Sigmoid colon (tissue), 7 donors: ENCODE results near the gene SMPD4. TPM values are rescaled to one million over a fixed set of nuclear protein-coding genes. Genes with fewer than 3 reads are reported as not detected.
A peak's percentile ranks its signal among the peaks of the same experiment; 100 is the strongest.
"Not testable (repeated sequence)": the region's sequence is repeated elsewhere in the genome, so short reads cannot be mapped to it uniquely, and the experiment has no call there.

ENCODE experiments used
- DNase-seq: peaks from one replicate; pipeline ENCODE4 v3.0.0-alpha.2; 2019
- H3K27ac ChIP-seq, 4 donors: fragments of 200-600 bp; sonication (generic); one replicate each; pipeline ENCODE4 v1.5.1; 2016 to 2019; ENCODE audit warnings: mild to moderate bottlenecking in 1 of 4
- H3K27me3 ChIP-seq, 3 donors: fragments of 200-600 bp; sonication (generic); one replicate each; pipeline ENCODE4 v1.5.1; 2019; ENCODE audit warnings: mild to moderate bottlenecking in 1 of 3
- H3K36me3 ChIP-seq, 4 donors: fragments of 200-600 bp; sonication (generic); one replicate each; pipeline ENCODE4 v1.5.1; 2016 to 2019
- H3K4me1 ChIP-seq, 4 donors: fragments of 200-600 bp; sonication (generic); one replicate each; pipeline ENCODE4 v1.5.1; 2017 to 2019
- H3K4me3 ChIP-seq, 4 donors: fragments of 200-600 bp; sonication (generic); one replicate each; pipeline ENCODE4 v1.5.1; 2017 to 2019; ENCODE audit warnings: mild to moderate bottlenecking in 2 of 4, moderate library complexity in 1 of 4
- H3K9me3 ChIP-seq, 4 donors: fragments of 200-600 bp in 3 of 4; sonication (generic) in 3 of 4; one replicate each; pipeline versions ENCODE4 v1.5.1 to v1.6.1; 2013 to 2019
- EP300 ChIP-seq, 4 donors: sonication (generic); formaldehyde crosslinking; IDR thresholded peaks; one replicate each; pipeline ENCODE4 v1.6.1; 2017; ENCODE audit warnings: antibody characterized with exemption in 4 of 4
- POLR2A ChIP-seq, 2 donors: fragments of 450-650 bp; IDR thresholded peaks; one replicate each; pipeline ENCODE4 v1.6.1; 2016; ENCODE audit warnings: antibody characterized with exemption in 2 of 2, mild to moderate bottlenecking in 2 of 2, moderate library complexity in 2 of 2
- POLR2AphosphoS5 ChIP-seq, 4 donors: sonication (generic); formaldehyde crosslinking; IDR thresholded peaks; one replicate each; pipeline ENCODE4 v1.6.1; 2017; ENCODE audit warnings: antibody characterized with exemption in 4 of 4
- WGBS, 2 donors: extraction: QIAGEN DNeasy Blood & Tissue Kit; methylation state at CpG; one replicate each; pipeline ENCODE4 v1.1.7; 2013; 5-methylcytosine and 5-hydroxymethylcytosine counted together
- intact Hi-C: fragments of 100-400 bp; cut with DNase I; formaldehyde crosslinking; loops from one replicate; pipeline ENCODE4 v1.15.1; 2023
- polyA plus RNA-seq, 3 donors: library from polyadenylated mRNA; stranded (reverse); fragments of 200-250 nt; gene quantifications; one replicate each; pipeline ENCODE4 v1.2.3, GENCODE V29; 2013
- total RNA-seq, 4 donors: library from RNA; depleted of rRNA; stranded (reverse); fragments of >200 nt; gene quantifications; one replicate each; pipeline ENCODE4 v1.1.0, GENCODE V29; 2016
- TF ChIP-seq, protein P1 (sequence below), 4 experiments: fragments of 450-650 bp in 3 of 4; fragments of 200-600 bp in 1 of 4; IDR thresholded peaks; one replicate each; pipeline ENCODE4 v1.5.1; 2016 to 2019; ENCODE audit warnings: antibody characterized with exemption in 4 of 4, mild to moderate bottlenecking in 3 of 4, moderate library complexity in 2 of 4
- donor health status: healthy with polysubstance abuse.
- donor health status: Bipolar disorder and iron deficiency.
- donor health status: healthy.

SMPD4 gene
- total and polyA plus RNA-seq, 7 donors: 12.3 to 47.9 (median 22.8) TPM

DNA sequence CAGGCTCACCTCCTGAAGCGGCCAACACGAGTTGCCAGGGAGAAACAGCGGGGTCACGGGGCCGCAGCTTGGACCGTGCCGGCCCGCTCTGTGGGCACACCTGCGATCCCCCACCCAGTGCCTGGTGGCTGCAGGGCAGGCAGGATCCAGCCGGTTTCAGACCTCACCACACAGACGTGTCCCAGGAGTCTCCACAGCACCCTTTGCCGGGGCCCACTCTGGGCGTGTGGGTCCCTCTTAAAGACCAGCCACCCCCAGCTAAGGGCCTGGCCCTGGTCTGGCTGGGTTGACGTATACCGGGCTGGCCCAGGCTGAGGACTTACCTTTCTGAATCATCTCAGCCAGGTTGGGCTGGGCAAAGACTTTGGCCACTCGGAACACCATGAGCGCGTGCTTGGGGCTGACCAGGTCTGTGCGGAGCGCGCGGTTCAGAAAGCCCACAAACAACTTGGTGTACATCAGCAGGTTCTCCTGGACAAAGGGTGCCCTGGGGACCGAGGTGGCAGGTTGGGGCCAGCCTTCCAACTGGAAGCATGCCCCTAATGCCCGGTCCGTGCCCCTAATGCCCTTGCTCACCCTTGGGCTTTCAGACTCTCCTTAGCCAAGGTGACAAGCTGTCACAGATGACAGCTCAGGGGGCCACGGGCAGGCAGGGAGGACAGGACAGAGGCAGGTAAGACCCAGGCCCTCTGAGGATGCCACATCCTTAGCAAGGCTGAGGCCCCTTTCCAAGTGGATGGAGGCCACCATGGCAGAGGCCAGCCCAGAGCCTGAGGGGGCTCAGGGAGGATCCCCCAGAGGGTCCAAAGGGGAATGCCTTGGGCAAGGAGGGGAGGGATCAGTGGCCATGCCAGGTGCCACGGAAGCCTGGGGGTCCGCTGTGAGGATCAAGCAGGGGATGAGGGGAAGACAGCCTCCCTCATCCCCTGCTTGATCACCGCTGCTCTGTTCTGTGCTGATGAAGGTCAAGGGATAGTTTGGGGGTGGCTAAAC lies 26.3 kb downstream of the SMPD4 start:
- 96% methylated on average over 29 of the region's 29 CpGs for WGBS, 2 donors

DNA sequence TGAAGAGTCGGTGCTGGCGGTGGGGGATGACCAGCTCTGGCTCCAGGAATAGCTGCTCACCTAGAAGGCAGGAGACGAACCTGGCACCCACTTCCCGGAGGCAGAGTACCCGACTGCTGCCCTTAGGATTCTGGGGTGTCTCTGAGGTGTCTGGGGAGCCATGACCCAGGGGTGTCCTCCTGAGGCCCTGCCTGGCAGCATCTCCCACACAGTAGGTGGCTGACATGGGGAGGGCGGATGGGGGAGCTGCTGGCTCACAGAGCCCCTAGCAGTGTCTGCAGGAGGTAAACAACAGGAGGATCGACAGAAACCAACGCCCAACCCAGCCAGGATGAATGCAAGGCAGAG lies 27.0 kb downstream of the SMPD4 start:
- WGBS, 2 donors: 91 to 95% methylated on average over 8 of the region's 8 CpGs
- H3K4me1 ChIP-seq, H3K9me3 ChIP-seq, H3K27me3 ChIP-seq, DNase-seq, H3K27ac ChIP-seq, H3K4me3 ChIP-seq, intact Hi-C loops: not testable (repeated sequence)
- H3K36me3 ChIP-seq: peaks cover 0 to 44% (median 14%) of the 10 kb centered on the region in 4 donors

More for the DNA sequence above, 26.3 kb downstream of the SMPD4 start:
- intact Hi-C loops: no loop called here
- Histone ChIP-seq H3K9me3 (no peaks in the 10 kb centered on the region), H3K27ac (no peak overlapping the region), H3K4me3 (no peak overlapping the region), H3K27me3 (no peaks in the 10 kb centered on the region), H3K4me1 (no peaks in the 10 kb centered on the region), H3K36me3 (peaks cover 0 to 50% (median 14%) of the 10 kb centered on the region in 4 donors)
- DNase-seq: no peak
- TF ChIP-seq POLR2A (IDR thresholded peaks at IDR 0.05) (no peak), EP300 (IDR thresholded peaks at IDR 0.05) (no peak), POLR2AphosphoS5 (IDR thresholded peaks at IDR 0.05) (no peak)
- TF ChIP-seq, protein P1, sequence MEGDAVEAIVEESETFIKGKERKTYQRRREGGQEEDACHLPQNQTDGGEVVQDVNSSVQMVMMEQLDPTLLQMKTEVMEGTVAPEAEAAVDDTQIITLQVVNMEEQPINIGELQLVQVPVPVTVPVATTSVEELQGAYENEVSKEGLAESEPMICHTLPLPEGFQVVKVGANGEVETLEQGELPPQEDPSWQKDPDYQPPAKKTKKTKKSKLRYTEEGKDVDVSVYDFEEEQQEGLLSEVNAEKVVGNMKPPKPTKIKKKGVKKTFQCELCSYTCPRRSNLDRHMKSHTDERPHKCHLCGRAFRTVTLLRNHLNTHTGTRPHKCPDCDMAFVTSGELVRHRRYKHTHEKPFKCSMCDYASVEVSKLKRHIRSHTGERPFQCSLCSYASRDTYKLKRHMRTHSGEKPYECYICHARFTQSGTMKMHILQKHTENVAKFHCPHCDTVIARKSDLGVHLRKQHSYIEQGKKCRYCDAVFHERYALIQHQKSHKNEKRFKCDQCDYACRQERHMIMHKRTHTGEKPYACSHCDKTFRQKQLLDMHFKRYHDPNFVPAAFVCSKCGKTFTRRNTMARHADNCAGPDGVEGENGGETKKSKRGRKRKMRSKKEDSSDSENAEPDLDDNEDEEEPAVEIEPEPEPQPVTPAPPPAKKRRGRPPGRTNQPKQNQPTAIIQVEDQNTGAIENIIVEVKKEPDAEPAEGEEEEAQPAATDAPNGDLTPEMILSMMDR (IDR thresholded peaks at IDR 0.05): no peak

- intact Hi-C loops, H3K9me3 ChIP-seq, DNase-seq, H3K27me3 ChIP-seq, H3K4me1 ChIP-seq, H3K27ac ChIP-seq, H3K4me3 ChIP-seq: not testable (repeated sequence)
- 93% methylated on average over 23 of the region's 23 CpGs for WGBS, 2 donors
- H3K36me3 ChIP-seq: peaks cover 0 to 38% (median 14%) of the 10 kb centered on the region in 4 donors
Measured at GRCh38 chr2:130153721-130154422, 27.5 kb downstream of the SMPD4 start.

DNA sequence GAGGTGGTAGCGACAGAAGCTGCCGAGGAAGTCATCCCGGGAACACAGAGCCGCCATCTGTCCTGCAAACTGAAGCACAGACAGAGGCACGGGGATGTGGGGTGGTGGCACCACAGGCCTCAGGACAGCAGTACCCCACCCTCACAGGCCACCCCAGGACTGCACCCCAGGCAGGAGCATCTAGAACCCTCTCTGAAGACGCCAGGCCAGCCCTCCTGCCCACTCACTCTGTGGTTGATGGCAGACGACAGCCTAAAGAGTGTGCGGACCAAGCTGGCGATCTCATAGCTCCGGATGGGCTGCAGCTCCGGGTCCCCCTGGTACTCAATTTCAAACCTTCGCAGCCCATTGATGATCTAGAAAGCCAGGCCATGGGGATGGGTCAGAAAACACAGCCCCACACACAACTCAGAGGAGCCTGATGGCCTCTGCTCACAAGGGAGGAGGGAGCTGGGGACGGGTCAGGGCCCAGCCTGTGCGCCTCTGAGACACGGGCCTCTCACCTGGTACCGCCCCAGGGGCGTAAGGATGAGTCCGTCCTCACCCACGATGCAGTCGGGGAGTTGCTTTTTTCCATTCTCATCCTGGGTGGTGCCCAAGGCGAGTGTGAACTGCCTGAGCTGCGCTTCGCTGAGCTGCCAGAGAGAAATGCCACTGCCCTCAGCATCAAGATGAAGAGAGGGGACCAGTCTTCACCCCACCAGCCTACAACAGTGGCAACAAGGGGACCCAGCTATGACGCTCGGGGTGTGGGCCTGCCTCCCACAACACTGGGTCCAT lies 28.4 kb downstream of the SMPD4 start:
- H3K4me1 ChIP-seq: no peaks in the 10 kb centered on the region
- peaks cover 0 to 33% (median 14%) of the 10 kb centered on the region in 4 donors for H3K36me3 ChIP-seq
- 92 to 95% methylated on average over 25 of the region's 25 CpGs for WGBS, 2 donors
- H3K27me3 ChIP-seq: no peaks in the 10 kb centered on the region
- intact Hi-C loops: no loop called here
- no peak overlapping the region for H3K27ac ChIP-seq
- TF ChIP-seq POLR2AphosphoS5 (IDR thresholded peaks at IDR 0.05) (no peak), POLR2A (IDR thresholded peaks at IDR 0.05) (no peak)
- no peak overlapping the region for H3K4me3 ChIP-seq
- no peaks in the 10 kb centered on the region for H3K9me3 ChIP-seq
- DNase-seq: no peak

- H3K9me3 ChIP-seq, H3K4me1 ChIP-seq, H3K27me3 ChIP-seq, H3K4me3 ChIP-seq, H3K27ac ChIP-seq, intact Hi-C loops: not testable (repeated sequence)
- DNase-seq: peak; percentile 30
- H3K36me3 ChIP-seq: peaks cover 0 to 33% (median 14%) of the 10 kb centered on the region in 4 donors
- 93 to 95% methylated on average over 27 of the region's 27 CpGs for WGBS, 2 donors
Measured at GRCh38 chr2:130152136-130152815, 29.1 kb downstream of the SMPD4 start.

DNA sequence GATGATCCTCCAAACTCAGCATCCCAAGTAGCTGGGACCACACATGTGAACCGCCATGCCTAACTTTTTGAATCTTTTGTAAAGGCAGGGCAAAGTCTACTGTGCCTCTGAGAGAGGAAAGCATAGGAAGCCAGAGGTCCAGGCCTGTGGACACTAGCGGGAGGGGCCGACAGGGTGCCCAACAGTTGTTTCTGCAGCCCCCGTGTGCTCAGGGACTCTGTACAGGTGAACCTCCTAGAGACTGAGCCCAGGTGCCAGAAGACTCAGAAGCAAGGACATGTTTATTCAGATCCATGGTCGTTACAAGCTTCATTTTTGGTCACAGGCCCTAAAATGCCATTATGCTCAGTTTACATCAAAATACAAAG lies 30.3 kb downstream of the SMPD4 start:
- H3K36me3 ChIP-seq: peaks cover 0 to 33% (median 14%) of the 10 kb centered on the region in 4 donors
- H3K9me3 ChIP-seq, H3K27ac ChIP-seq, H3K4me1 ChIP-seq, H3K27me3 ChIP-seq, H3K4me3 ChIP-seq, intact Hi-C loops: not testable (repeated sequence)
- DNase-seq: peak; percentile 38
- WGBS, 2 donors: 63 to 70% methylated on average over 5 of the region's 5 CpGs
